SHP77 treated with DMSO at 0.1 percent for 48 hours (cell line): Measurements from ENCODE around the gene ANAPC16.
"Not testable (repeated sequence)": the region's sequence is repeated elsewhere in the genome, so short reads cannot be mapped to it uniquely, and the experiment has no call there.

Experiments used
- DNase-seq: peaks from one replicate; lab custom pipeline; 2025; lab: John Stamatoyannopoulos, UW

Gene ANAPC16

GRCh38 chr10:72211832-72212231 is 4.0 kb upstream of the ANAPC16 start:
- not testable (repeated sequence) for DNase-seq

DNA sequence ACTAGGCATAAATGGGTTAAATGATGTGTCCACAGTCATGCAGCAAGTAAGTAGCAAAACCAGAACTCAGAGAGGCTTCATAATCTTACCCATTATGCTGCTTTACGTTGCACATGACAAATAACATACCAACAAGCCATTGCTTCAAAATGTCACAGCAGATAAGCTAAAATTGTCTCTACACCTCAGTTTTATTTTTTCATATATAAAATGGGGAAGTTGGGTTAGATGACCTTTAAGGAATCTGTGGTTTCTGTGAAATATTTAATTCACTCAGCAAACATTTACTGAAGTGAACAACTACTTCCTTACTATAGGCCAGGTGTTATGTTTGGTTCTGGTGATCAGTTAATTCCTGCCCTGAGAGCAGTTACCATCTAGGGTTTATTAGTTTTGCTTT is 2.5 kb downstream of the ANAPC16 start:
- no peak for DNase-seq

DNA sequence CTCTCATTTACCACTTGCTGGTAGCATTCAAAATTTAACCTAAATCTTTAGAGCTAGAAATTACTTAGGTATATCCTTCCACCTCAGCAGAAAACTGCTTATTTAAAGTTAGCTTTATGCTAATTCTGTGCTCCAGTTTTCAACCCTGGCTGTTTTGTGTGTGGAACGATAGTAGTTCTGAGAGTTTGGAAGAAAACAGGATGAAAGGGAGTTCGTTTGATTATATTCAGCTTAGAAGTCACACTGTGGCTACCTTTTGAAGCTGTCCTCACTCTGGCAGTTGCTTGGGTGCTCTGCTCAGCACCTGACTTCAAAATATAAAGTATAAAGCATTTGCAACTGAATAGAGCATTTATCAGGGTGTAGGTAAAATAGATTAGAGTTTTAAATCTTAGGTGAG is 2.9 kb downstream of the ANAPC16 start:
- DNase-seq, result no peak

GRCh38 chr10:72219235-72219814 is 3.5 kb downstream of the ANAPC16 start:
- DNase-seq, result no peak

DNA sequence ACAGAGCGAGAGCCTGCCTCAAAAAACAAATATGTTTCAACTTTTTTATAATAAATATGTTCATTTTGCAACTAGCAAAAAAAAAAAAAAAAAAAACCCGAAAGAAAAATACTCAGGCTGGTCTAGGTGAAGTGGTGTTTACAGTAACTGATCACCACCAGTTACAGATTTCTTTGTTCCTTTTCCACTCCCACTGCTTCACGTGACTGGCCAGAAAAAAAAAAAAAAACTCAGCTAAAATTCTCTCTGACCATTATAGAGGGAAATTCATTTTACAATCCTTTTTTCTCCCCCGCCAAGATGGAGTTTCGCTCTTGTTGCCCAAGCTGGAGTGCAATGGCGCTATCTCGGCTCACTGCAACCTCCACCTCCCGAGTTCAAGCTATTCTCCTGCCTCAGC is 4.8 kb downstream of the ANAPC16 start:
- DNase-seq, result no peak

- DNase-seq, result no peak
These were observed 5.5 kb downstream of the ANAPC16 start for GRCh38 chr10:72221278-72221677.

DNA sequence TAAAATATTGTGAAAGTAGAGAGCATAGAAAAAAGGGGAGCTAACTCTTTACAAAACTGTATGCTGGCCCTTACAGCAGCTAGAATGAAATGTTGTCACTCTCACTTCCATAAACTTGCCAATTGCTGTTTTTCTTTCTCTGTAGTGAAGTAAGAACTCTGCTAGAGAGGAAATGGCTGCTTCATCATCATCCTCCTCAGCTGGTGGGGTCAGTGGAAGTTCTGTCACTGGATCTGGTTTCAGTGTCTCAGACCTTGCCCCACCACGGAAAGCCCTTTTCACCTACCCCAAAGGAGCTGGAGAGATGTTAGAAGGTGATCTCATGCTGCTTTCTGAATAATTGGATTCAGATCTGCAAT is 7.9 kb downstream of the ANAPC16 start:
- no peak for DNase-seq

- not testable (repeated sequence) for DNase-seq
These were observed 8.4 kb downstream of the ANAPC16 start for GRCh38 chr10:72224191-72224590.

- DNase-seq, result no peak
These were observed 10.7 kb downstream of the ANAPC16 start for GRCh38 chr10:72226418-72227027.

- no peak for DNase-seq
These were observed 12.0 kb downstream of the ANAPC16 start for GRCh38 chr10:72227826-72228225.

- DNase-seq, result no peak
These were observed 12.5 kb downstream of the ANAPC16 start for GRCh38 chr10:72228318-72228751.

- peak; percentile 29 for DNase-seq
These were observed 13.7 kb downstream of the ANAPC16 start for GRCh38 chr10:72229261-72230251.

GRCh38 chr10:72233621-72234020 is 17.8 kb downstream of the ANAPC16 start:
- DNase-seq, result no peak

DNA sequence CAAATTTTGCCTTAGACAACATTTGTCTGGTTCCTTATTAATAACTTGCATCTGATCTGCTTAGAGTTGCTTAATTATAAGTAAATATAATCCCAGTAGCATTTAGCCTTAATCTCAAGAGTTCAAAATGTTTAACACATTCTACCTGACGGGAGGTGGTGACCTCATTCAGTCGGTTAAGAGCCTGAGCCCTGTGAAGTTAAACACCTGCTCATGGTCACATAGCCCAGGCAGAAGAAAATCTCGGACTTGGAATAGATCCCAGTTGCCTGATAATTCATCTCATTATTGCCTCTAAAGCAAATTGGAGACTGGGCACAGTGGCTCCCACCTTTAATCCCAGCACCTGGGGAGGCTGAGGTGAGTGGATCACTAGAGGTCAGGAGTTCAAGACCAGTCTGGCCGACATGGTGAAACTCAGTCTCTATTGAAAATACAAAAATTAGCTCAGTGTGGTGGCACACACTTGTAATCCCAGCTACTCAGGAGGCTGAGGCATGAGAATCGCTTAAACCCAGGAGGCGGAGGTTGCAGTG is 18.8 kb downstream of the ANAPC16 start:
- DNase-seq, result no peak

- DNase-seq, result no peak
These were observed 19.9 kb downstream of the ANAPC16 start for GRCh38 chr10:72235544-72236279.

DNA sequence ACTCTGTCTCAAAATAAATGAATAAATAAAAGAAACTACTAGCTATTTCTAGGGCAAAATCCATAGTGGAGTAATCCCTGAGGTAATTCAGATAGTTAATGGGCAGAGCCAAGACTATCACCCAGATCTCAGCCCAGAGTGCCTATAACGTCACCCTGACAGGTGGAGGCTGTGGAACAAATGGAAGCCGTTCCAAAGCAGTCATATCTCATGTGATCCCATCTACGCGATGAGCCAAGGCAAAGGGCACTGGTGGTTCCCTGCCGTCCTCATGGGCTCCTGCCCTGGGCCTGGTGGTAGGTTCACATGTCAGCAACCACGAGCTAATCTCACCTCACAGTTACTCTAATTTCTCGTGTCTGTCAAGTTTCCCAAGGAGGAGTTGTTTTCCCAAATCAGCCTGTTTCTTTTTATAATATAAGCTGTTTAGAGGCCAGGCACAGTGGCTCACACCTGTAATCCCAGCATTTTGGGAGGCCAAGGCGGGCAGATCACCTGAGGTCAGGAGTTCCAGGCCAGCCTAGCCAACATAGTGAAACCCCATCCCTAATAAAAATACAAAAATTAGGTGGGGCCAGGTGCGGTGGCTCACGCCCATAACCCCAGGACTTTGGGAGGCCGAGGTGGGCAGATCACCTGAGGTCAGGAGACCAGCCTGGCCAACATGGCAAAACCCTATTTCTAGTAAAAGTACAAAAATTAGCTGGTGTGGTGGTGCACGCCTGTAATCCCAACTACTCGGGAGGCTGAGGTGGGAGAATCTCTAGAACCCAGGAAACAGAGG is 22.8 kb downstream of the ANAPC16 start:
- no peak for DNase-seq

DNA sequence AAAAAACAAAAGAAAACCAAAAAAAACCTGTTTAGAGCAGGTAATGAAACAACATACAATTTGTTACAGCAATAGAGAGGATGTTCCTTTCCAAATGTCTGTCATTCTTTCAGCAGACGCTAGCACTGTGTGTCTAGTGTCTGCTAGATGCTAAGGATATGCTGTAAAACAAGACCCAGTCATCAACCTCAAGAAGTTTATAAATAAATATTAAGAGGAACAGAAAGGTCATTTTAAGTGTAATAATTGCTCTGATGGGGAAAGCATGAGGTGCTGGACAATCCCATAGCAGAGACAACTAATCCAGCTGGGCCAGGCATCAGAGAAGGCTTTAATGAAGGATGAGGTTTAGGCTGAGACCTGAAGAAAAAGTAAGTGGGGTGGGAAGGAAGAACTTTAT is 23.6 kb downstream of the ANAPC16 start:
- DNase-seq, result no peak

DNA sequence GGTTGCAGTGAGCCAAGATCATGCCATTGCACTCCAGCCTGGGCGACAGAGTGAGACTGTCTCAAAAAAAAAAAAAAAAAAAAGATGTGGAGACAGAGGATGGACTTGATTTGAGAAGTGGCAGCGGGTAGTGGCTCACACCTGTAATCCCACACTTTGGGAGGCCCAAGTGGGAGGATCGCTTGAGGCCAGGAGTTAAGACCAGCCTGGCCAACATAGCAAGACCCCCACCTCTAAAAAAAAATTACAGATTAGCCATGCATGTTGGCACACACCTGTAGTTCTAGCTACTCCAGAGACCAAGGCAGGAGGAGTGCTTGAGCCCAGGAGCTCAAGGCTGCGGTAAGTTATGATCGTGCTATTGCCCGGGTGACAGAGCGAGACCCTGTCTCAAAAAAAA is 24.6 kb downstream of the ANAPC16 start:
- DNase-seq, result no peak

DNA sequence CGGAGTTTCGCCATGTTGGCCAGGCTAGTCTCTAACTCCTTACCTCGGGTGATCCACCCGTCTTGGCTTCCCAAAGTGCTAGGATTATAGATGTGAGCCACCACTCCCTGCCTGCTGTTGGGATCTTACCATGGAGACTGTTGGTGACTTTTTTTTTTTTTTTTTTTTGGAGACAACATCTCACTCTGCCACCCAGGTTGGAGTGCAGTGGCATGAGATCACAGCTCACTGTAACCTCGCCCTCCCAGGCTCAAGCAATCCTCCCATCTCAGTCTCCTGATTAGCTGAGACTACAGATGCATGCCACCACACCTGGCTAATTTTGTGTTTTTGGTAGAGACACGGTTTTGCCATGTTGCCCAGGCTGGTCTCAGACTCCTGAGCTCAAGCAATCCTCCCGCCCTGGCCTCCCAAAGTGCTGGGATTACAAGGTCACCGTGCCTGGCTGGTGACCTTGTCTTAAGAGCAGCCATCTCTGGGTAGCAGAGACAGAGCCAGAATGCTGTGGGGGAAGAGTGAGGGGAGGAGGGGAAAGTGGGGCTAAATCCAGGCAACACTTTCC is 26.0 kb downstream of the ANAPC16 start:
- no peak for DNase-seq

DNA sequence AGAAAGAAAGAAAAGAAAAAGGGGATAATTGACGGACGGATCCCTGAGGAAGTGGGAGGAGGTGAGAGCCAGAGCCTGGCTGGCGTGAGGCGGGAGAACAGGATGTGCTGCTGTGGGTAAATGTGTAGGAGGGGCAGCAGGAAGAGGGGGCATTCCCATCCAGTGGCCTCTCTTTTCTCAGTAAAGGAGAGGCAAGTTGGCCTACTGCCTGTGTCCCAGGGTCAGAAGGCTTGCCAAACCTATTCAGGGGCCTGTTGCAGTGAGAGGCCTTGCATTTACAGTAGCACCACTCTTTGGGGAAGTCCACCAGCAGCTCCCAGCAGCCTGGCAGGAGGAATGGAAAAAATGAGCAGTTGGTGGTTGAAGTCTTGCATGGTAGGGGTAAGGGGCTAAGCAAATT is 26.9 kb downstream of the ANAPC16 start:
- DNase-seq, result no peak
